Mesodermal cell (in vitro differentiated cells): Measurements from ENCODE around the gene RPS21.

Source experiments
- H3K27ac ChIP-seq: 2 replicates; pipeline ENCODE4 v1.7.0; 2013; ENCODE audit warnings: mild to moderate bottlenecking, low read depth, low read length, moderate library complexity; ENCODE audit not compliant: severe bottlenecking
- H3K36me3 ChIP-seq: 2 replicates; pipeline ENCODE4 v1.7.1; 2013; ENCODE audit warnings: mild to moderate bottlenecking, low read length, moderate library complexity; ENCODE audit not compliant: control insufficient read depth, insufficient read depth
- H3K4me1 ChIP-seq: one replicate; pipeline ENCODE4 v1.7.1; 2013; ENCODE audit warnings: mild to moderate bottlenecking, low read length; ENCODE audit not compliant: insufficient read depth, control insufficient read depth, poor library complexity, severe bottlenecking
- H3K4me3 ChIP-seq: 2 replicates; pipeline ENCODE4 v1.7.0; 2013; ENCODE audit warnings: low read length, control low read depth, mild to moderate bottlenecking; ENCODE audit not compliant: insufficient read depth, poor library complexity, severe bottlenecking; ENCODE audit errors: extremely low read depth
- H3K9me3 ChIP-seq: 2 replicates; pipeline ENCODE4 v1.7.1; 2013; ENCODE audit warnings: mild to moderate bottlenecking, low read length, moderate library complexity; ENCODE audit not compliant: control insufficient read depth
- WGBS, 2 experiments: methylation state at CpG; one replicate each; pipeline ENCODE4 v1.1.5; 2013; ENCODE audit warnings: missing lambda C conversion rate in 2 of 2; ENCODE audit not compliant: insufficient coverage in 2 of 2; 5-methylcytosine and 5-hydroxymethylcytosine counted together

The RPS21 gene

DNA sequence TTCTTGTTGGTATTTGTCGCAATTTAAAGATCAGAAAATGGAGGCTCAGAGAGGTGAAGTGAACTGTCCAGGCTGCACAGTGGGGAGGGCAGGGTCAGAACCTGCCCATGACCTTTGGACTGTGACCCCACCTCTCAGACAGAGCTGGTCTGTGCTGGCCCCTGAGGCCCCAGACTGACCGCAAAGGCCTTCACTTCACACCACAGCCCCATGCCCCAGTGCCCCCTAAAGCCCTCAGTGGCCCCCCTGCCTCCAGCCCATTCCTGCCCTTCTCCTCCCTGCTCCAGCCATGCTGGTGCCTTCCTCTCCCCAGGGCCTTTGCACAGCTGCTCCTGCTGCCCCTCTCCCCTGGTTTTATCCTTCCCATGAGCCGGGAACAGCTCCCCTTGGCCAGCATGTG, 49.8 kb downstream of the RPS21 start:
- Histone ChIP-seq H3K27ac (no peak overlapping the region), H3K9me3 (no peaks in the 10 kb centered on the region), H3K36me3 (no peaks in the 10 kb centered on the region), H3K4me3 (no peak overlapping the region), H3K4me1 (no peaks in the 10 kb centered on the region)
- WGBS, 2 experiments = 90 to 100% methylated on average over 1 to 3 of the region's 3 CpGs

DNA sequence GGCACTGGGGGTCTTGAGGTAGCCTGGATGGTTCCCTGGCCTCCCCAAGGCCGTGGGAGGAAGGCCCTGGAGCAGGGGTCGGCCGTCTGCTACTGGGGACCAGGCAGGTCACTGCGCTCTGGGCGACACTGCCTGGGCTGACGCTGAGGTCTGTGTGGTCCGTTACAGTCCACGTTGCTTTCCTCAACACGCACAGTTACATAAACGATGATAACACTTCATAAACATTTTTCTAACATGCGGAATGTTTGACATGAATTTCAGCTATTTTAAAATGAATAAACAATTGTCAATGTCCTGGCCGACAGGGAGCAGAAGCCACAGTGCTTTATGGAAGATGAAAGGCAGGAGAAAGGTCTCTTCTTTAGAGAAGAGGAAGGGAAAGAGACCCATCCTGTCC, 50.6 kb downstream of the RPS21 start:
- H3K9me3 ChIP-seq = no peaks in the 10 kb centered on the region
- no peak overlapping the region for H3K4me3 ChIP-seq
- no peak overlapping the region for H3K27ac ChIP-seq
- 93% methylated on average over 9 to 10 of the region's 12 CpGs for WGBS, 2 experiments
- no peaks in the 10 kb centered on the region for H3K36me3 ChIP-seq
- no peaks in the 10 kb centered on the region for H3K4me1 ChIP-seq

DNA sequence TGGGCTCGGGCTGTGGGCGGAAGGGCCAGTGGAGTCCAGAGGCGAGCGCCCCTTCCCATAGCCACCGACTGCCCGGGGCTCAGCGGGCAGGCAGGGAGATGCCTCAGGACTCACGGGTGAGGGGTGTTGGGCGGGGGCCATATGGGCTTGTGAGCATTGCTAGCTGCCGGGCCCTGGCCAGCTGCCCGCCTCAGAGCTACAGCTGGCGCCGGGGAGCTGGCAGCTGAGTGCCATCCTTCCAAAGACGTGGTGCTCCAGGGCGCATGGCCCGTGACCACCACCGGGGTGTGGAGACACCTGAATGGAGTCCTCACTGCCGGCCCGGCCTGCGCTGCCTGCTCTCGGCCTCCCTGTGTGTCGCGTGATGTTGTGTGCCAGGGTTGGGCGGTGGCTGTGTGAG, 51.0 kb downstream of the RPS21 start:
- 93 to 94% methylated on average over 24 of the region's 24 CpGs for WGBS, 2 experiments
- no peaks in the 10 kb centered on the region for H3K4me1 ChIP-seq
- no peak overlapping the region for H3K27ac ChIP-seq

More for the DNA sequence above, 51.0 kb downstream of the RPS21 start:
- no peak overlapping the region for H3K4me3 ChIP-seq
- H3K36me3 ChIP-seq = no peaks in the 10 kb centered on the region
- no peaks in the 10 kb centered on the region for H3K9me3 ChIP-seq
